HG03457 (cell line): Measurements from ENCODE around the gene CHD3.

ENCODE experiments used
- ATAC-seq: cut with Tn5 transposase; IDR thresholded peaks from one replicate; pipeline ENCODE4 v1.9.1; 2021; ENCODE audit warnings: moderate number of reproducible peaks; ENCODE audit not compliant: unreplicated experiment

The CHD3 gene

GRCh38 chr17:7888184-7888920 lies at the start of gene CHD3:
Gene CHD3 (plus strand): TSS chr17:7888789. CDS start chr17:7889001, 212 bp downstream.
- no peak for ATAC-seq

DNA sequence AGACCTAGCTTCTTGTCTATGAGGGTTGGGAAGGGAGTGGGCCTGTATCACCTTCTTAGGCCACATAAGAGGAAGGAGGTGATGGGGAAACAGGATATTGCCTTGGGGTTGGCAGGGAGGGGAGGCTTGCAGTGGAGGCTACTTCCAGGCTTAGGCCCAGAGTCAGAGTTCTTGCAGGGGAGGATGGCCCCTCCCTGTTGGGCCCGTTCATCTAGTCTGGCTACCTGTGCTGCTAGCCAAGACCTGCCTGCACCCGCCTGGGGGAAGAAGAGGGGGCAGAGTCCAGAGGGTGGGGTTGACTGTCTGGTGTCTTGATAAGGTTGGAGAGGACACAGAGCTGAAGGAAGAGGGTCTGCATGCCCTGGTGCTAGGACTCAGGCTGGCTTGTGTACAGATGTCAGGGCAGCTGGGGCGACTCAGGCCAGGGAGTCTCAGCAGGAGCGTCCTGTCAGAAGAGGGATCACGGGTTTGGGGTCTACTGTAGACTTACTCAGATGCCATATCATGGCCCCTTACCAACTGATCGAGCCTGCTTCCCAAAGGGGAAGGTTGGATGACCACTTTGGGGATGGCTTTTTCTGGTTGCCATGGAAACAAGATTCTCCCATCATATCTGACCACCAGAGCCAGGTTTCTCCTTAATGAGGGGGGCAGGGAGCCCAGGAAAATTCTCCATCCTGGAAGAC lies 49.3 kb upstream of the CHD3 start:
- ATAC-seq: no peak

GRCh38 chr17:7839876-7840261 lies 48.7 kb upstream of the CHD3 start:
- ATAC-seq: no peak

DNA sequence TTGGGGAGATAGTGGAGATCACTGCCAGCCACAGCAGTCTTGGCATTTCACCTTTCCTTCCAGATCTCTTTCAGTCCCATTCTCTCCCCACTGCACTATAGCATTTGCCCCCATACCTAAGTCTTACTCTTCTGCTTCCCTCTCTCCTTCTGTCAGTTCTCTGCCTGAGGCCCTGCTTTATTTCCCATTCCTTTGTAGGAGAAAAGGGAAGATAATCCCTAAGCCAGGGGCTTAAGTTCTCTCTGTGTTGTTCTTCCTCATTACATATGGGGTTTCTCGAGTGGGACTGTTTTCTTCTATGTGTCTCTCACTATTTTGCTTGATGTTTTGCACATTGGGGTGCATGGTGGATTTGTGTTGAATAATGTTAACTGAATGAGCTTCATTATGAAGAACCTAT lies 48.1 kb upstream of the CHD3 start:
- ATAC-seq: no peak

DNA sequence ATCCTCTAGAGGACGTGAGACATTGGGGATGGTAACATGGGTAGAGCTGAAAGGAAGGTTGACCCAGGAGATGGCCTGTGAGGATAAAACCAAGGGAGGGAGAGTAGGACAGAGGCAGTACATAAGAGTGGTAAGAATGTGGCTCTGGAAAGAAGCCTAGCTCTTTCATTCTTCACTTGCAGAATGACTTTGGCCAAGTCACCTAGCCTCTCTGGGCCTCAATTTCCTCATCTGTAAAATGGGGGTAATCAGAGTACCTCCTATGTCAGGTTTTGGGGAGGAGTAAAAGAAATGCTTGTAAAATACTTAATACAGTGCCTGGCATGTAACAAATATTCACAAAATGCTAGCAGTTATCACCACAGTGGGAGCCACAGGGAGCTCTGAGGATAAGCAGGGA lies 47.7 kb upstream of the CHD3 start:
- no peak for ATAC-seq

DNA sequence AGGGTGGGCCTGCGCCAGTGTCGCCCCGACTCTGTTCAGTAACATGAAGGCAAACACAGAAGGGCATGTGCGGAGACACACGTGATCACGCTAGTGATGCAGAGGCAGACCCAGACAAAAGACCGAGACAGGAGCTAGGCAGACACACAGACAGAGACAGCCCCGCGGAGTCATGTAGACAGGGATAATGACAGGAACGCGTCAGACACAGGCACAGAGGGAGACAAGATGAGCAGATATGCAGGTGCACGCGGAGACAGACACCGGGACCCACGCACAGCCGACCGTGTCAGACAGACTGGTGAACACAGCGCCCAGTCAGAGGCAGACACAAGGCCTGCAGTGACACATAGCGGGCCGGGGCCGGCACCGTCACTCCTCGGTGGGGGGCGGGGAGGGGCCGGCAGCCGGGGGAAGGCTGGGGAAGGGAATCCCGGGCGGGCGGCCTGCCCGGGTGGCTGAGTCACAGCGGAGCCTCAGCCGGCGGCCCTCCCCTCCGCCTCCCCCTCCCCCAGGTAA lies 47.1 kb upstream of the CHD3 start:
- ATAC-seq: no peak

GRCh38 chr17:7841915-7842379 lies 46.6 kb upstream of the CHD3 start:
- ATAC-seq: no peak

DNA sequence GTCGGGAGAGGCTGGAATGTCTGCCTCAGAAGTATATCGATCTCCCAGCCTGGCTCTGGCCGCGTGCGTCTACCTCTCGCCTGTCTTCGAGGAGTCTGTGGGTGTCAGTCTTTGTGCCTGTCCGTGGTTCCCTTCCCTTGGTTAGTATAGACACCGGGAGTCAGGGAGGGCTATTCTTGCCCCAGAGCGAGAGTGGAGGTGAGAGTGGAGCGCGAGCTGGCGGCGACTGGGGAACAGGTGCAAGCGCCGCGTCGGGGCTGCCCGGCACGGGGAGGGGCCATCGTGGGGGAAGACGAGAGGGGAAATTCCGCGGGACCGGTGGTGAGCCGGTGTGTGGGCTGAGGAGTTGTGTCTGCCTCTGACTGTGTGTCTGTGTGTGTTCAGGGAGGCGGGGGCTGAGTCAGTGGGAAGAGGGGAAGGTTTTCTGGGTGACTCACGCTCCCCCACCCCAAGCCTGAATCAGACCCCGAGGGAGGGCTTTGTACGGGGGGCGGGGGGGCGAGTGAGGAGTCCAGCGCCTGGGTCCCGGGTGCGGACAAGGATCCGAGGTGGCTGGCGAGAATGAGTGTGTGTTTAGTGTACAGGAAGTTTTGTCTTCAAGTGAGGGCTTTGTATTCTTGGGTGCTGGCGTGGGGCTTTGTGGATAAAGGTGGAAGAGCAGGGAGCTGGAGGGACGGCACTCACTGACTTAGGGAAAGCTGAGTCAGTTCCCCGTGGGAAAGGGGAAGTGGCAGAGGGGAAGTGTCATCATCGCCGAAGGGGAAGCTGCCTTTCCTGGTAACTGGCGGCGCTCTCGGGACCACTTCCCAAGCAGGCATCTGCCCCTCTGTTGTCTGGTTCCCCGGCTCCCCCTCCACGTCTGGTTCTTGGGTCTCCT lies 46.0 kb upstream of the CHD3 start:
- no peak for ATAC-seq

DNA sequence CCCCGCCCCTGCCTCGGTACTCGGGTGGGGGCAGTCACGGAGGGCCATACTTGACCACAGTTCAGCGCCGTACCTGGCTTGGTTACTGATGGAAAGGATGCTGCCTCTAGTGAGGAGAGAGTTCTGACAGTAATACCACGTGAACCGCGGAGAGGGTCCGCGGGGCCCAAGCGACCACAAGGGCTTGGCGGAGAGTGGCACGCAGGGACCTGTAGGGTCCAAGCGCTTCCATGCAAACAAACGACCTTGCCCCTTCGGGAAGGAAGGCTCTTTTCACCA lies 45.4 kb upstream of the CHD3 start:
- ATAC-seq: no peak

- no peak for ATAC-seq
Observed at GRCh38 chr17:7843536-7844291, 44.9 kb upstream of the CHD3 start.

DNA sequence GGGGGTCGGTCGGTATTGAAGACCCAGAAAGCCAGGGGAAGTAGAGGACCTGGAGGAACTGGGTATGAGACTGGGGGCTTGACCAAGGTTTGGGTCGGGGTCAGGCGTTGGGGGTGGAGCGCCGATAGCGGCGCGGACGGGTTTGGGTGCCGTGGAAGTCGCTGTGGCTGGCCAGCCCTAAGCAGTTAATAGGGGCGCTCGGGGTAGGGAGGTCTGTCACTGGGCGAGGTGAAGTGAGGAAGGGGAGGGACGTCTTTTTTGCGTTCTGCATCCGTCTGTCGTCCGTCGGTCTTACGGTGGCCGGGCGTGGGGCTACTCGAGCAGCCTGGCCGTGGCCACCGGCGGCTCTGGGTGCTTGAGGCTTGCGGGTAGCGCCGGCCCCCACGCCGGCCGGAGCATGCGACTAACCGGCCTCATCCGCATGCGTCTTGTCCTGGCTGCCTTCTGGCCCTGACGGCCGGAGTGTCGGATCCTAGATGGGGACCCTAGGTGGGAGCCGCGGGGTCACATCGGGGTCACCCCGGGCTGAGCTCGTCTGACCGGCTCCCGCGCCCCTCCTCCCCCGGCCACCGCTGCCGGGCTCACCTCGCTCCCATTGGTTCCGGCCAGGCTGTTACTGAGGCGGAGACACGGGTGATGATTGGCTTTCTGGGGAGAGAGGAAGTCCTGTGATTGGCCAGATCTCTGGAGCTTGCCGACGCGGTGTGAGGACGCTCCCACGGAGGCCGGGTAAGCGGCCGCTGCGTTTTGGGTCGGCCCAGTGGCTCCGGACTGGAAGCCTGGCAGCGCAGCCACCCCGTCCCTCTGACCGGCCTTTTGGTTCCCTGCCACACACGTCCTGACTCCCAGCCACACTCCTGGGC lies 44.1 kb upstream of the CHD3 start:
- no peak for ATAC-seq

GRCh38 chr17:7845359-7846062 lies 43.1 kb upstream of the CHD3 start:
- ATAC-seq: no peak

DNA sequence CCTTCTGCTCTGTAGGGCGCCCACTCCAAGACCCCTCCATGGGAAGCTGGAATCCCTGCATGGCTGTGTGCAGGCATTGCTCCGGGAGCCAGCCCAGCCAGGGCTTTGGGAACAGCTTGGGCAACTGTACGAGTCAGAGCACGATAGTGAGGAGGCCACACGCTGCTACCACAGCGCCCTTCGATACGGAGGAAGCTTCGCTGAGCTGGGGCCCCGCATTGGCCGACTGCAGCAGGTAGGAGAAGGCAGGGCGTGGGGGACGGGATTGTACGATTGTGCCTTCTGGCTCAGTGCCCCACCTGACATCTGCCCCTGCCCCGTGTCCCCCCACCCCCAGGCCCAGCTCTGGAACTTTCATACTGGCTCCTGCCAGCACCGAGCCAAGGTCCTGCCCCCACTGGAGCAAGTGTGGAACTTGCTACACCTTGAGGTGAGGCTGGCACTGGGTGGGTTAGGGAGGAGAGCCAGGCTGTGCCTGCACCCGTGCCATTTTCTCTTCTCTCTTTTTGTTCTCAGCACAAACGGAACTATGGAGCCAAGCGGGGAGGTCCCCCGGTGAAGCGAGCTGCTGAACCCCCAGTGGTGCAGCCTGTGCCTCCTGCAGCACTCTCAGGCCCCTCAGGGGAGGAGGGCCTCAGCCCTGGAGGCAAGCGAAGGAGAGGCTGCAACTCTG lies 42.4 kb upstream of the CHD3 start:
- ATAC-seq: no peak

- no peak for ATAC-seq
Observed at GRCh38 chr17:7846765-7847661, 41.6 kb upstream of the CHD3 start.

DNA sequence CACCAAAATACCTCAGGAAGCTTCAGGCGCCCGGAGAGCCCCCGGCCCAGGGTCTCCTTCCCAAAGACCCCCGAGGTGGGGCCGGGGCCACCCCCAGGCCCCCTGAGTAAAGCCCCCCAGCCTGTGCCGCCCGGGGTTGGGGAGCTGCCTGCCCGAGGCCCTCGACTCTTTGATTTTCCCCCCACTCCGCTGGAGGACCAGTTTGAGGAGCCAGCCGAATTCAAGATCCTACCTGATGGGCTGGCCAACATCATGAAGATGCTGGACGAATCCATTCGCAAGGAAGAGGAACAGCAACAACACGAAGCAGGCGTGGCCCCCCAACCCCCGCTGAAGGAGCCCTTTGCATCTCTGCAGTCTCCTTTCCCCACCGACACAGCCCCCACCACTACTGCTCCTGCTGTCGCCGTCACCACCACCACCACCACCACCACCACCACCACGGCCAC lies 40.4 kb upstream of the CHD3 start:
- no peak for ATAC-seq

DNA sequence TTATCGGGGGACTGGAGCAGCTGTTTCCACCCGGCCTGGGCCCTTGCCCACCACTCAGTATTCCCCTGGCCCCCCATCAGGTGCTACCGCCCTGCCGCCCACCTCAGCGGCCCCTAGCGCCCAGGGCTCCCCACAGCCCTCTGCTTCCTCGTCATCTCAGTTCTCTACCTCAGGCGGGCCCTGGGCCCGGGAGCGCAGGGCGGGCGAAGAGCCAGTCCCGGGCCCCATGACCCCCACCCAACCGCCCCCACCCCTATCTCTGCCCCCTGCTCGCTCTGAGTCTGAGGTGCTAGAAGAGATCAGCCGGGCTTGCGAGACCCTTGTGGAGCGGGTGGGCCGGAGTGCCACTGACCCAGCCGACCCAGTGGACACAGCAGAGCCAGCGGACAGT lies 39.9 kb upstream of the CHD3 start:
- ATAC-seq: no peak

DNA sequence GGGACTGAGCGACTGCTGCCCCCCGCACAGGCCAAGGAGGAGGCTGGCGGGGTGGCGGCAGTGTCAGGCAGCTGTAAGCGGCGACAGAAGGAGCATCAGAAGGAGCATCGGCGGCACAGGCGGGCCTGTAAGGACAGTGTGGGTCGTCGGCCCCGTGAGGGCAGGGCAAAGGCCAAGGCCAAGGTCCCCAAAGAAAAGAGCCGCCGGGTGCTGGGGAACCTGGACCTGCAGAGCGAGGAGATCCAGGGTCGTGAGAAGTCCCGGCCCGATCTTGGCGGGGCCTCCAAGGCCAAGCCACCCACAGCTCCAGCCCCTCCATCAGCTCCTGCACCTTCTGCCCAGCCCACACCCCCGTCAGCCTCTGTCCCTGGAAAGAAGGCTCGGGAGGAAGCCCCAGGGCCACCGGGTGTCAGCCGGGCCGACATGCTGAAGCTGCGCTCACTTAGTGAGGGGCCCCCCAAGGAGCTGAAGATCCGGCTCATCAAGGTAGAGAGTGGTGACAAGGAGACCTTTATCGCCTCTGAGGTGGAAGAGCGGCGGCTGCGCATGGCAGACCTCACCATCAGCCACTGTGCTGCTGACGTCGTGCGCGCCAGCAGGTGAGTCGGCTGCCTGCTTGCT lies 39.3 kb upstream of the CHD3 start:
- ATAC-seq: no peak
